NT2/D1 (cell line): ENCODE measurements around the gene LPA.
"Not testable (repeated sequence)": the region's sequence is repeated elsewhere in the genome, so short reads cannot be mapped to it uniquely, and the experiment has no call there.

Source experiments
- SUZ12 ChIP-seq: IDR thresholded peaks from 2 replicates; pipeline ENCODE4 v1.6.1; 2011; ENCODE audit not compliant: insufficient read length, insufficient read depth; ENCODE audit errors: extremely low read depth
- YY1 ChIP-seq: IDR thresholded peaks from 2 replicates; pipeline ENCODE4 v1.6.1; 2011; ENCODE audit not compliant: insufficient read length, insufficient read depth

DNA sequence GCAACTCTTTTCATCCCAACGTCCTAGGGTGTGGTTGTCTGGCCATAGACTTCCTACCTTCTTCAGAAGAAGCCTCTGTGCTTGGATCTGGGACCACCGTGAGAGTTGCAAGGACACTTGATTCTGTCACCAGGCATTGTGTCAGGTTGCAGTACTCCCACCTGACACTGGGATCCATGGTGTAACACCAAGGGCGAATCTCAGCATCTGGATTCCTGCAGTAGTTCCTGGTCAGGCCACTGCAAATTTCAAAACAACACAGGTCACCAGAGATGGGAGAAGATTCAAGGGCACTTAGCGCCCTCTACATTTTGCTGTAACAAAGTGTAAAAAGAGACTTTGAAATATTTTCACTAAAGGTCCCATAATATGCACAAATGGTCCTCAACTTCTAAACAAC lies 68.8 kb downstream of the LPA start:
- TF ChIP-seq SUZ12, YY1: not testable (repeated sequence)
